Tibial artery (tissue), 4 donors: ENCODE data around the gene THYN1.

Experiments
- DNase-seq, 2 donors: peaks; one replicate each; pipeline ENCODE4 v3.0.0-alpha.2; 2019
- H3K27ac ChIP-seq, 2 donors: fragments of 200-600 bp; sonication (generic) in 1 of 2; 1 replicate in 1 of 2; 2 replicates in 1 of 2; pipeline ENCODE4 v1.5.1; 2018 to 2019; ENCODE audit warnings: mild to moderate bottlenecking in 1 of 2
- H3K27me3 ChIP-seq, 2 donors: fragments of 200-600 bp; sonication (generic) in 1 of 2; one replicate each; pipeline versions ENCODE4 v1.5.1 to v1.6.0; 2016 to 2019
- H3K36me3 ChIP-seq, 3 donors: fragments of 200-600 bp; sonication (generic) in 2 of 3; one replicate each; pipeline ENCODE4 v1.5.1; 2016 to 2019; ENCODE audit warnings: mild to moderate bottlenecking in 2 of 3
- H3K4me1 ChIP-seq, 4 donors: fragments of 200-600 bp; sonication (generic) in 2 of 4; 1 replicate in 3 of 4; 2 replicates in 1 of 4; pipeline ENCODE4 v1.5.1; 2016 to 2019
- H3K4me3 ChIP-seq, 2 donors: fragments of 200-600 bp; sonication (generic) in 1 of 2; 1 replicate in 1 of 2; 2 replicates in 1 of 2; pipeline ENCODE4 v1.5.1; 2018 to 2019; ENCODE audit warnings: mild to moderate bottlenecking in 2 of 2
- H3K9me3 ChIP-seq, 3 donors: fragments of 200-600 bp; sonication (generic) in 1 of 3; one replicate each; pipeline ENCODE4 v1.5.1; 2016 to 2019
- CTCF ChIP-seq, 2 experiments: fragments of 200-600 bp in 1 of 2; fragments of 450-650 bp in 1 of 2; IDR thresholded peaks; one replicate each; pipeline ENCODE4 v1.5.1; 2017 to 2019; ENCODE audit warnings: antibody characterized with exemption in 2 of 2, mild to moderate bottlenecking in 1 of 2, moderate library complexity in 1 of 2
- intact Hi-C: fragments of 100-400 bp; cut with DNase I; formaldehyde crosslinking; loops from one replicate; pipeline ENCODE4 v1.15.0; 2023; ENCODE audit warnings: low total_unique reads

The THYN1 gene

GRCh38 chr11:134276396-134277182 lies 23.4 kb upstream of the THYN1 start:
- intact Hi-C loops = no loop called here
- DNase-seq = no peak
- no peak for TF ChIP-seq CTCF (IDR thresholded peaks at IDR 0.05)
- Histone ChIP-seq H3K4me3 (peak overlapping the region; percentile 0 to 33), H3K9me3 (peaks cover 0 to 5% (median 0%) of the 10 kb centered on the region in 3 donors), H3K27ac (no peak overlapping the region), H3K27me3 (peaks cover 0 to 61% of the 10 kb centered on the region in 2 donors), H3K4me1 (peaks cover 0 to 23% (median 17%) of the 10 kb centered on the region in 4 donors), H3K36me3 (no peaks in the 10 kb centered on the region)

- Histone ChIP-seq H3K9me3 (peaks cover 0 to 5% (median 0%) of the 10 kb centered on the region in 3 donors), H3K27me3 (peaks cover 0 to 67% of the 10 kb centered on the region in 2 donors), H3K27ac (no peak within 1 kb of the TSS), H3K36me3 (no peaks in the 10 kb centered on the region), H3K4me1 (peaks cover 0 to 23% (median 17%) of the 10 kb centered on the region in 4 donors), H3K4me3 (peak within 1 kb of the TSS; percentile 0 to 33)
- peak in 1 of 2 experiments; percentile 10 for TF ChIP-seq CTCF (IDR thresholded peaks at IDR 0.05)
- intact Hi-C loops = no loop called here
- no peak for DNase-seq
Measured at GRCh38 chr11:134275534-134276395, 22.6 kb upstream of the THYN1 start, which contains the start of gene GLB1L3. Gene GLB1L3 (plus strand): TSS chr11:134276379. CDS start chr11:134276741, 362 bp downstream.

DNA sequence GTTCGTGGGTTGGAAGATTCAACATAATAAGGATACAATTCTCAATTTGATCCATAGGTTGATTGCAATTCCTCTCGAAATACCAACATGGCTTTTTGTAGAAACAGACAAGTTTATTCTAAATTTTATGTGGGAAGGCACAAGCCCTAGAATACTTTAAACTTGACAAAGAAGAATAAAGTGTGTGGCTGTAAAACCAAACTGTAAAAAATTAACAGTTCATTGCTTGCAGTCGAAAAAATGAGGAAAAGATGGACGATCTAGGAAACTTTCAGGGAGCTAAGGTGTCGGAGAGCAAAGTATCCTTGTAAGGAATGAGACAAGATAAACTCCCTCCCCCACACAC lies 22.0 kb upstream of the THYN1 start:
- no peak overlapping the region for H3K27ac ChIP-seq
- H3K4me3 ChIP-seq = no peak overlapping the region
- no peak for TF ChIP-seq CTCF (IDR thresholded peaks at IDR 0.05)
- no peak for DNase-seq
- intact Hi-C loops = no loop called here
- H3K36me3 ChIP-seq = no peaks in the 10 kb centered on the region
- H3K9me3 ChIP-seq = peaks cover 0 to 5% (median 0%) of the 10 kb centered on the region in 3 donors
- H3K27me3 ChIP-seq = peaks cover 0 to 70% of the 10 kb centered on the region in 2 donors
- H3K4me1 ChIP-seq = peaks cover 0 to 23% (median 17%) of the 10 kb centered on the region in 4 donors

DNA sequence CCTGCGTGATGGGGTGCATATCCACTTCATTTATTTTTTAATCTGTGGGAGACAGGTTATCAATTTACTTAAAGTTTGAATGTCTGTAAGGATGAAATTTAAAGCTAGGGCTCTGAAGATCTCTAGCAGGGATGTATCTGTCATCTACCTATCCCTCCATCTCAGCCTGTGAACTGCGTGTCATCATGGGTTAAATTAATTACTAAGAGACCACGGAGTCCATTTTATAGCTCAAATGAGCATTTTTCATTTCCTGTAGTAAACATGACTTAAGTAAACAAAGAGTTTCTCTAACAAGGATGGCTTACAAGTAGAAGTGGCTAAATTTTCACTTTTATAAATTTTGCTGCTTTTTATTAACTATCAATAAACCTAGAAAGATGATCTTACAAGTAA lies 20.2 kb upstream of the THYN1 start:
- intact Hi-C loops = no loop called here
- no peaks in the 10 kb centered on the region for H3K36me3 ChIP-seq
- no peak for TF ChIP-seq CTCF (IDR thresholded peaks at IDR 0.05)
- H3K4me3 ChIP-seq = no peak overlapping the region
- H3K4me1 ChIP-seq = peaks cover 0 to 23% (median 17%) of the 10 kb centered on the region in 4 donors
- no peak overlapping the region for H3K27ac ChIP-seq
- H3K27me3 ChIP-seq = peaks cover 0 to 70% of the 10 kb centered on the region in 2 donors
- peaks cover 0 to 2% (median 0%) of the 10 kb centered on the region in 3 donors for H3K9me3 ChIP-seq
- DNase-seq = no peak

GRCh38 chr11:134272381-134273316 lies 19.5 kb upstream of the THYN1 start:
- H3K9me3 ChIP-seq = no peaks in the 10 kb centered on the region
- no peak overlapping the region for H3K4me3 ChIP-seq
- intact Hi-C loops = no loop called here
- H3K27me3 ChIP-seq = peaks cover 0 to 63% of the 10 kb centered on the region in 2 donors
- DNase-seq = no peak
- H3K27ac ChIP-seq = no peak overlapping the region
- H3K4me1 ChIP-seq = peaks cover 0 to 23% (median 17%) of the 10 kb centered on the region in 4 donors
- TF ChIP-seq CTCF (IDR thresholded peaks at IDR 0.05) = no peak
- no peaks in the 10 kb centered on the region for H3K36me3 ChIP-seq
